HG03565 (cell line): Measurements from ENCODE around the gene SERPINA1.
"Not testable (repeated sequence)": the region's sequence is repeated elsewhere in the genome, so short reads cannot be mapped to it uniquely, and the experiment has no call there.

ENCODE experiments used
- ATAC-seq: cut with Tn5 transposase; IDR thresholded peaks from one replicate; pipeline ENCODE4 v1.9.1; 2021; ENCODE audit warnings: mild to moderate bottlenecking, moderate library complexity; ENCODE audit not compliant: unreplicated experiment

SERPINA1 gene

DNA sequence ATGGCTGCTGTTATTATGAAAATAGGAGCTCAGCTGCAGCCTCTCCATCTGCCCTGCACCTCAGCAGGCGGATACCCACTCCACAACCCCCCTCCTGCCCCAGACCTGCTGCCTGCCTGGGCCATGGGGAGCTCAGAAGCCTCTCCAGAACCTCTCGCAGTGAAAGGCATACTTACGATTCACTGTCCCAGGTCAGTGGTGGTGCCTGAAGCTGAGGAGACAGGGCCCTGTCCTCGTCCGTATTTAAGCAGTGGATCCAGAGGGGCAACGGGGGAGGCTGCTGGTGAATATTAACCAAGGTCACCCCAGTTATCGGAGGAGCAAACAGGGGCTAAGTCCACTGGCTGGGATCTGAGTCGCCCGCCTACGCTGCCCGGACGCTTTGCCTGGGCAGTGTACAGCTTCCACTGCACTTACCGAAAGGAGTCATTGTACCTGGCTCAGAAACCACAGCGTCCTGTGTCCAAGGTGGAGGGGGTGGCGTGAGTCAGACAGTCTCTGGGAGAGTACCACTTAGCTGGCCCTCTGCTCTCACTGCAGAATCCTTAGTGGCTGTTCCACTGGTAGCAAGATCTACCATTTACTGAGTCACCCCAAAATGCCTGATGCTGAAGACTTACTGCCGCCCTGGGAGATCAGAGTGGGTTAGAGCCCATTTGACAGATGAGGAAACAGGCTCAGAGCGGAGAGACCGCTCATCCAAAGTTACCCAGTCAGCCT is at the start of gene SERPINA1:
Gene SERPINA1, minus strand, starts transcription at position 219 of the 720 bp plus-strand sequence. CDS start 5,365 bp downstream, outside the sequence.
- no peak for ATAC-seq

DNA sequence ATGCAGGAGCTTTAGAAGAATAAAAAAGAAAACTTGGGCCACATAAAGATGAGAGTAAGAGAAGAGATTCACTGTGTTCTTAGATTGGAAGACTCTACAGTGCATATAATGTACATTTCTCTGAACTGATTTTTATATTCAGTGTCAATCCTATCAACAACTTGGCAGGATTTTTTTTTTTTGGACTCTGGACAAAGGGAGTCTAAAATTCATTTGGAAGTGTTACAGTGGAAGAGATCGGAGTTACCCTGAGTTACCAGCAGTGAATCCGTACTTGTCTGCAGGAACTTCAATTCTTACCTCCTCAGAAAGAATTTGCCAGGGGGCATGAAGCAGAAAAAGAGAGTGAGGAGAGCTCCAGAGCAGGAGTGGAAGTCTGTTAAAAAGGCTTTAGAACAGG is 40.2 kb upstream of the SERPINA1 start:
- no peak for ATAC-seq

DNA sequence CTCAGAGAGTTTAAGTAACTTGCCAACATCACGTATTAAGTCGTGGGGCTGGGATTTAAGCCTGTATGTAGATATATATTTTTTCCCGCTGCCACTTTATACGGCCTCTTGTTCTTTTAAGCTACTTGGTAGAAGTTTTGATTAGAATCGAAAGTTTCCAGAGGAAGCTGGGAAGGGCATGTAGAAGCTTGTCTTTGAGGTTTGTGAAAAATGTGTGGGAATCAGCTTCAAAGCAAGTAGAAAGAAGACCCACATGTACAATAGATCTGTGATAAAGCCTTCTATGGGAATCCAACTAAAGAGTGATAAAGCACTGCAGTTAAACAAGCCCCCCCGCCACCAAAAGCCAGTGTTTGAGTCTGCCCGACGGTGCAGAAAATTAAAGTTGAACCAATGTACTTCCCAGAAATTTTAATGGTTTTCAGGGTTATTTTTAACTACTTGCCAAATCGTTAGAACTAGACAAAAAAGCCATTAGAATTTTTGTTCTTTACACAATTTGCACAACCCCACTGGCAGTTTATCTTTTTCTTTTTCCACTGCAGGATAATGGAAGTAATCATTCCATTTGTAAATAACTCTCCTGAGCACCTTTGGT is 38.7 kb upstream of the SERPINA1 start:
- ATAC-seq, result no peak

DNA sequence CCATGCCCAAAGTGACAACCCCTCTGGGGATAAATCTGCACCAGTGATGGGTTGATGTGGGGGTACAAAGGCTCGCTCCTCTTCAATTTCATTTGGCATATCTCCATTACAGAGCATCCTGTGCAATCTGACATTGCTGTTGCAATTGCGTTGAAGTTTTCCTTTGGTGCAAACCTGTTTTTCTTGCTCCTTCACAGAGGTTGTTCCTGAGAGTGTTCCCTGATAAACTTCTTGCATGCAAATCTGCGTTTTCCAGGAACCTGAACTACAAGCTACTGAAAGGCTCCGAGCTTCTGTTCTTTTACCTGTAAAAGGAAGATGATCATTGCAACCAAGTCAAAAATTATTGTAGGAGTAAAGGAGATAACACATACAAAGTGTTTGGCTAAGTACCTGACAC is 38.1 kb upstream of the SERPINA1 start:
- ATAC-seq, result no peak

DNA sequence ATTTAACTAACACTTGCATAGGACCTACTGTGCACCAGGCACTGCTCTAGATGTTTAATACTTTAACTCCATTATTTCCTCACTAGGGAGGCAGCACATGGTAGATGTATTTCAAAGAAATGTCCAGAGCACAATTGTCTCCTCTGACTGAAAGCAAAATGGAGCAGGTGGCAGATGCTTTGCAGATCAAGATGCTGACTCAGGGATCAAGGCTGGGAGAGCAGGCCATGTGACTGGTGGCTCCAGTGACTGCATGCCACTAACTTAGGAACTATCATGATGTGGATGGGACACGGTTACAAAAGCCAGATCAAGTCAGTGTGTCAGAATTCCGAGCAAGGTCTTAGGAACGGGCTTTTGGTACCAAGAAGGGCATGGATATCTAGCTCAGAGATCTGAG is 36.0 kb upstream of the SERPINA1 start:
- no peak for ATAC-seq

DNA sequence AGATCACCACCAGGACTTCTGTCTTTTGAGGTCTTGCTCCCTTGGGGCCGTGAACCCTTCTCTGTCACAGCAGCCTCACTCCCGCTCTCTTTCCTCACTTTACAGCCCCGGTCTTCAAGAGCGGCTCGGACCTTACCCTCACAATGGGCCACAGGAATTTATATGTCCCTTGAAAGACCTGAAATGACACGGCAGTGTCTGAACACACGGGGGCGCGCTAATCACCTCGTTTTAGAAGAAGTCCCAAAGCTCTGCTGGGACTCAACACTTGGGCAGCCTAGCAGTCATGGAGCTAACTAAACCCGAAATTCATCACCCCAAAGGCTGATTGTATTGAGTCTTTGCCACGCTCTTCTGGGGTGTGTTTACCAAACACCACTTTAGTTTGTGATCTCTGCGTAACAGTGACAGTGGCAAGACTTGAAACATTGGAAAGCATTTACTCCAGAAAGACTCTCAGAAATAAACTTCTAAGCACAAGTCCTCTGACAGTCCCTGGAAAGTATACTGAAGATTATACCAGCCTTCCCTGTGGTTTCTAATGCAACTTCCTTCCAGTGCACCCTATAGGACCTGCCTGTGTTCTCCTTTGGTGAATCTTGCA is 35.2 kb upstream of the SERPINA1 start:
- ATAC-seq, result no peak

DNA sequence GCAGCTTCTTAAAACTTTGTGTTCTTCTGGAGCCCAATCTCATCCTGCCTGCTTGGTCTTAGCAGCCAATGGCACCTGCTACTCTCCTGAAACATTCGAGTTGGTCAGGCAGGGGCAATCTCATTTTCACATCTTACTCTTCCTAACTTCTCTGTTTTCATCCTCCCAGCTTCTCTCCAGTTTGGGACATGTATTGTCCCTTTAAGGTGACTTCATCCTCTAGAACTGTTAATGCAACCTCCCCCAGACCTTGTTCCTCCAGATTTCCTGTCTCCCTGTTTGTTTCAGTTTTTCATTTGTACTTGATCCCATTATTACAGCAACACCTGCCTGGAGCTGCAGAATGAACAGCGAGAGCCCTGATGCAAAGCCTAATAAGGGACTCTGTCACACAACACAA is 32.9 kb upstream of the SERPINA1 start:
- ATAC-seq, result no peak

DNA sequence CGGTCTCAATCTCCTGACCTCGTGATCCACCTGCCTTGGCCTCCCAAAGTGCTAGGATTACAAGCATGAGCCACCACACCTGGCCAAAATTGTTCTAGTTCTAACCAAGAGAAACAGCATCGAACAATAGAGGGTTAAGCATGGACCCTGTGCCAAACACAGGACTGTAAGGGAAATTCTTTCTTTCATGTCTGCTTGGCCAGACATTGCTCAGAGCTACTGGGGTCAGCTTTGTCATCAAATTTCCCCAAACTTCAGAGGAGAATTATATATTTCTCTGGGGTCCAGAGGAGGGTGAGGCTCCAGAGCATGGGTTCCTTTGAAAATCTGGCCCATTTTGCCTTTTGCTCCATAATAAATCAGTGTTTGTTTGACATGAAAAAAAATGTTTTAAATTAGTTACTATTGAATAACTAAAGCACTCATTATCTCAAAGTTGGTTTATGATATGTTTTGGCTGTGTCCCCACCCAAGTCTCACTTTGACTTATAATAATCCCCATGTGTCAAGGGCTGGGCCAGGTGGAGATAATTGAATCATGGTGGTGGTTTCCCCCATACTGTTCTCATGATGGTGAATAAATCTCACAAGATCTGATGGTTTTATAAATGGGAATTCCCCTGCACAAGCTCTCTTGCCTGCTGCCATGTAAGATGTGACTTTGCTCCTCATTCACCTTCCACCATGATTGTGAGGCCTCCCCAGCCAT is 29.2 kb upstream of the SERPINA1 start:
- not testable (repeated sequence) for ATAC-seq

DNA sequence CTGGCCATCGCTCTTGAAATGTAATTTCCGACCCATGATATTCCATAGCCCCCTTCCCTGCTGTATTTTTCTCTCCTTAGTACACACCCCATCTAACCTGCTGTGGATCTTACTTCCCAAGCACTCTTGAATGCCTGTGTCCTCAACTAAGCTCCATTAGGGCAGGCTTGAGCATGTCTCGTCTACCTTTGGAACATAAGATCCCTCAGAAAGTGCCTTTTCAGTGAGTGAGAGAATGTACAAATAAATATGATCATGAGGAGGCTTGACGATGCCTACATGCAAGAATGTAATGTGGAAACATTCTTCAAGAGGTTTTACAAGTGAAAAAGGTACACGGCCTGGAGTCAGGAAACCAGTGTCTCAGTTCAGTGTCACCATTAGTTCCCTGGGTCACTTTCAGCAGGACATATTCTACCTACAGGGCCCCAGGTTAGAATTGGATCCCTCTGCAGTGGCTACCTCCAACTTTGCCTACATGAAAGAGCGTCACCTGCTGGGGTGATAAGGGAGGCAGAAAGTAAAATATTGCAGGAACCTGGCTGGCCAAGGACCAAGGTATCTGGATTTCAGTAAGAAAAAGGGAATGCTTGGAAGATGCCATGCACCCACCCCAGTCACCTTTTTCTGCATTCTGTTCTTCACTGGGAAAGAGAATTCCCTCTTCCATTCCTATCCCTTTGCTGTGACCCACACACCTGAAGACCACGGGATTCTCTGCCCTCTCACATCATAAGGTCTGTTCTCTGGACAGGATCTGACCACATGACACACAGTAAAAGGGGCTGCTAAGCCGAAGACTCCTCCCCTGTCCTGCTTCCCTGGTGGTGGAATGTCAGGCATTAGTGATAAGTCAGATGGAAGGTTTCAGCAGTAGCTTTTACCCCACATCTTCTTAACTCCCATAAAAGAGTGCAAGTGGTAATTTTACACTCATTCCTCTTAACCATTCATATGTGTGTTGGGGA is 24.6 kb upstream of the SERPINA1 start:
- ATAC-seq, result no peak

DNA sequence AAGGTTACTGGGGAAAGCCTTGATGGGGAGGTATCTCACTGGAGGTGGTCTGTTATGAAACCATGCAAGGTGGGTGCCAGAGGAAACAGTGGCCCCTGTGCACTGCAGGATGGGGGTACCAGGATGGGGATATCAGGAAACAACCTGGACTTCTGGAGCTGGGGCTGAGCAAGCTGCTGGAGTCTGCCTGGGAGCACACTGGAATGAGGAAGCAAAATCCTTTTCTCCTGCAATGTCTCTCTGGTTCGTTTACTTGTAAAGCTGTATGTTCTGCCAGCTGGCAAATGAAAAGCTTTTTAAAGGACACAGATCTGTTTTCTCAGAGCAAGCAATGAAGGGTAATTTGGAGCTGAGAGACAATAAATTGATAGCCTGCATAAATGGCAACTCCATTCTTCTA is 23.2 kb upstream of the SERPINA1 start:
- ATAC-seq, result no peak

DNA sequence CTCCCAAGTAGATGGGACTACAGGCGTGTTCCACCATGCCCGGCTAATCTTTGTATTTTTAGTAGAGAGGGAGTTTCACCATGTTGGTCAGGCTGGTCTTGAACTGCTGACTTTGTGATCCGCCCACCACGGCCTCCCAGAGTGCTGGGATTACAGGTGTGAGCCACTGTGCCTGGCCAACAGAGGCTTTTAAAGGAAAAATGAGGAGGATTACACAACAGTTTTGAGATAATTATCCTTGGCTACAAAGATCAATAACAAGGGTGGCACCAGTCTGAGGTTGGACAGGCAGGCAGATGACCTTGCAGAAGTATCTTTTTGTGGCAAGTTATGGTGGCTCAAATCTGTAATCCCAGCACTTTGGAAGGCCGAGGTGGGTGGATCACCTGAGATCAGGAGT is 21.0 kb upstream of the SERPINA1 start:
- not testable (repeated sequence) for ATAC-seq

DNA sequence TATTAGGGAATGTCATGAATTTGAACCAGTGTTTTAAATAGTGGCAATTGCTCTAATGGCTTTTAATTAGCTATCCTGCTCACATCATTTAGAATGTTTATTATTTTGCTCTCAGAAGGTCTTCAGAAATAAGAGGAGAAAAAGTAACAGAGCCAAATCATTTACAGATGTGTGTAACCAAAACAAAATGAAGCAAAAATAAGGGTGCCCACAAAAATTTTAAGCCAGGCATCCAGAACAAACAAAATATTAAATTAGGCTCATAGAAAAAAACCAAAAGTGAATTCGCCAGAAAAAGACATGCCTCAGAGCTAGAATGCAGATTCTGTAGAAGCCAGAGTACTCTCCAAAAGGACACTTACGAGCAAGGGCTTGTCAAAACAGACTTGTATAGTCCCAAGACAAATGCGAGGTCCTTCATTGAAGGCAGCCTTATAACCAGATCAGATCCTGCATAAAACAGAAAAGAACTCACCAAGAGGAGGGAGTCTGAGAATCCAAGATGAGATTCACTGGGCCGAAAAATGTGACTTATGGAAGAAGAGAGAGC is 20.2 kb upstream of the SERPINA1 start:
- ATAC-seq, result no peak

DNA sequence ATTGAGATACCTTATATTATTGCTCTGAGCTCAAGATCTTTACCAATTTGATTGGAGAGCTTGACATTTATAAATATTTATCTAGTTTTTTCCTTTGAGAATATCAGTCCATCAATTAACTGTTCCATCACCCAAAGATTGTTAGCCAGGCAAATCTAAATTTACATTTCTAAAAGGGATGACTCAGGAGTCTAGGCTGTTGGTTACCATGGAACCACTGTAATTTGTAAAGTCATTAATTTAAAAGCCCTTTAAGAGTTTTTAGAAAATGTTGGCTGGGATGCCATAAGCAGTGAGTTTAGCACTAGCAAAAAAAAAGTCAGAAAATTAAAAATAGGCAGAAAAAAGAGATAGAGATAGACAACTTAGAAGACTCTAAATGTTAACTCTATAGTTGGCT is 19.5 kb upstream of the SERPINA1 start:
- ATAC-seq, result no peak

DNA sequence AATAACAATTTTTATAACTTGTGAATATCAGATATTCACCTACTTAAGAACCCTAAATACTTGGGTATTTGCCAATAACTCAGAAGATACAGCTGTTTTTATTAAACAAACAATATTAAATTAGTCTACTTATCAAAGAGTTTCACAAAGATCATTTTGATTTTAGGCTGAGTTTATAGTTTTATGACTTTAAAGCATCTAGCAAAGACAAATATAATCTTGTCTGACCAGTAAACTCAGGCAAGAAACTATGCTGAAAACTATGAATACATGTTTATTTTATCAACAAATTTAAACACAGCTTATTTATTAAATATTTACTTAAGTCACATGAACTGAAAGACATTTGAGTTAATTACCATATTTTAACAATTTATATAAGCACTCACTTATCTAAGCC is 18.5 kb upstream of the SERPINA1 start:
- no peak for ATAC-seq

DNA sequence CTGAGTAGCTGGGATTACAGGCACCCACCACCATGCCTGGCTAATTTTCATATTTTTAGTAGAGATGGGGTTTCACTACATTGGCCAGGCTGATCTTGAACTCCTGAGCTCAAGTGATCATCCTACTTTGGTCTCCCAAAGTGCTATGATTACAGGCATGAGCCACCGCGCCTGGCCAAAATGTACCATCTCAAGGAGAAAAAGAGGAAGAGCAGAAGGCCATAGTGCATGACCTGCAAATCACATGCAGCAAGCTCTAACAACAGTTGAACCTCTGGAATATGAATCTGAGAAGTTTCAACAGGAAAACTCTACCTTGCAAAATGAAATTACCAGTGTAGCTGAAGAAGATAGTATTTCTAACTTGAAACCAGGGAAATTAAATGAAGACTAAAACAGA is 17.1 kb upstream of the SERPINA1 start:
- ATAC-seq, result no peak

DNA sequence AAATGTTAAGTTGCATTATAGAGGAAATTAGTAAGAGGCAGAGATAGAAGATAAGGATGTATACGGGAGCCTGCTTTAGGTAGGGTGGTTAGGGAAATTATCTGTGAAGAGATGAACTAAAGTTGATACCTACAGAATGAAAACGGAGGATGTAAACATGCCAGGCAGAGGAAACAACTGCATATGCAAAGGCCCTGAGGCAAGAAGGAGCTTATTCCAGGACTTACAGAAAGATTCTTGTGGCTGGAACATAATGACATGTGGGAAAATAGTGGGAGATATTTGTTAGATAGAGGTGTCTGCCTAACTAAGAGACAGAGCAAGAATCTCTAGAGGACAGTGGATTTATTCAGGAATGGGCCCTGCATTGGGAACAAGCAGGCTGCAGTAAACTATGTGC is 16.2 kb upstream of the SERPINA1 start:
- no peak for ATAC-seq

DNA sequence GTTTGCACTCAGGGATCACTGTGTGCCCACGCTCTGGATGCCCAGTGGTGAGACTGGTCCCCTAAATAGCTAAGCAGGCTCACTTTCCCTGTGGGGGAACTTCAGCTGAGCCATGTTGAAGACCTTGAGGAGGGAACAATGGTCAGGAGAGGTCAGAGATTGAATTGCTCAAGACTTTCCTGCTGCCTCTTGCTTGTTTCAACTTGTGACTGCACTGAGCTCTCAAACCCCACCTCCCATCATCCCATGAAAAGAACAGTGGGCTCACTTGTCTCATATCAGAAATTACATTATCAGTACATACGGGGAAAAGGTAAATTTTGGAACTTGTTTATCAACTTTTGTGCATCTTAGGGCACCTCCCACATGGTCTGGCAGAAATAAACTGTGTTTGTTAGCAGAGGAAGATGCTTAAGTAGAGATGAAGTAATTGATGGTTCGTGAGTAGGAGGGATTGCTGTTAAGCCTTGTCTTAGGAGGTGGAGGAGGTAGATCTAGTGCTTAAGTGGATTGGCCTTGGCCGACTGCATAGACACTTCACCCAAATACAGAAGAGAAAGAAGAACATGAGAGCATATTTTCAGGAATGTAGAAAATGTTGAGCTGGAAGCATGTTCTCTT is 15.0 kb upstream of the SERPINA1 start:
- no peak for ATAC-seq

DNA sequence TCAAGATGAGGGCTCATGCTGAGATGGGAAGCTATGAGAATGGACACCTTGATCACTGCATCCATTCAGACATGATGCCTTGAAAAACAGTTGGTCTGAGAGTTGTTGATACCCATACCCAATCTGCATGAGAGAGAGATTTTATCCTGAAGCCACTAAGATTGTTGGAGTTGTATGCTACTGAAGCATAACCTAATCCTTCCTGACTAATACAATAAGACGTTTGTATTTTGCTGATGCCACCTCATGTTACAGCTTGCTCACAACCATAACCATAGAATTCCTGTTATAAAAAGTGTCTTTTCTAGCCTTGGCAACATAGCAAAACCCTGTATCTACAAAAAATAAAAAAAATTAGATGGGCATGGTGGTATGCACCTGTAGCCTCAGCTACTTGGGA is 12.7 kb upstream of the SERPINA1 start:
- ATAC-seq, result no peak

DNA sequence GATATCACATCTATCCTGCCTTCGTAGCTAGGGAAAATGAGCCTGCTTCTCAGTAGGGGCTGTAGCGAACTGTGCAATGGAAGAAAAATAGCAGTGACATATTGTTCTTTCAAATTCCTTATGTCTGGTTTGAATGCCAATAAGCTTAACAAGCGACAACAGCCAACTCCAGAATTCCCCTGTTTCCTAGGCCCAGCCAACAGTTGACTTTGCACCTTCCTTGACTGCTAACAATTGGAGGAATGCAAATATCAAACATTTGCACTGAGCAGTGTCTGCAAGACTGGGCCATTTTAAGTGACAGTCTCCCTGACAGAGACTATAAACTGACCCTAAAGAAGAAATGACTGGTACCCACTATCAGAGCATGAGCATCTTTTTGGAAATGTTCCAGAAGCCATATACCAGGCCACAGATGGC is 12.0 kb upstream of the SERPINA1 start:
- ATAC-seq, result no peak

DNA sequence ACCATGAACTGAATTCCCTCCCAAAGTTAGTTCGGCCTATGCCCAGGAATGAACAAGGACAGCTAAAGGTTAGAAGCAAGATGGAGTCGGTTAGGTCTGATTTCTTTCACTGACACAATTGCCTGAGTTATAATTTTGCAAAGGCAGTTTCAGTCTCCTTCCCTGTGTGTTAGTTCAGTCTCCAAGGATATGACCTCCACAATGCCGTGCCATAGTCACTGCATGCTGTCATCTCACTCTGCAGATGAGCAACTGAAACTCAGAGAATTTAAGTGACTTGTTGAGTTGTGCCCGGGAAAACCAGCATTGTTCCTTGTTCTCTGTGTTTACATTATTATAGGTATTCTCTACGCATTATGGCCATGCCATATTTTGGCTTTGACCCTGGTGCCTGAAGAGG is 10.1 kb upstream of the SERPINA1 start:
- ATAC-seq, result no peak
